GM12801 (cell line): ENCODE data around the gene OSMR.

Source experiments
- TF ChIP-seq, protein P1 (sequence below): IDR thresholded peaks from one replicate; pipeline ENCODE4 v1.5.1; 2011; ENCODE audit warnings: control low read depth; ENCODE audit not compliant: insufficient read length; ENCODE audit errors: extremely low read depth

Gene OSMR

DNA sequence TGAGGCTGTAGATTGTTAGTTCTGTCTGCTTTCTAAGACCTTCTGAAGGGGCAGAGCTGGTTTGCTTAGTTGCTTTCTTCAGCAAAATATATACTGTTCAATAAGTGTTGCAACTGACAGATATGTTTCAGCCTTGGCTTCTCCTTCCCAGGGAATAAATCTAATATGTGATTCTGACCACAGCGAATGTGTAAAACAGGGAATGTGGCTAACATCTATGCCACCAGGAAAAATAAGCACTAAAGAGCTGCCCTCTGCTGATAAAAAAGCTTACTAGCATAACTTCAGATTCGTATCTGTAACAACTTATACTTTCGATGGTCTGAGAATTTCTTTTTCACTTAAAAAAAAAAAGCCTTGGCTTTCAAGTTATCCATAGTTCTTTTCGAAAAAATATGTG lies 13.0 kb upstream of the OSMR start:
- TF ChIP-seq, protein P1, sequence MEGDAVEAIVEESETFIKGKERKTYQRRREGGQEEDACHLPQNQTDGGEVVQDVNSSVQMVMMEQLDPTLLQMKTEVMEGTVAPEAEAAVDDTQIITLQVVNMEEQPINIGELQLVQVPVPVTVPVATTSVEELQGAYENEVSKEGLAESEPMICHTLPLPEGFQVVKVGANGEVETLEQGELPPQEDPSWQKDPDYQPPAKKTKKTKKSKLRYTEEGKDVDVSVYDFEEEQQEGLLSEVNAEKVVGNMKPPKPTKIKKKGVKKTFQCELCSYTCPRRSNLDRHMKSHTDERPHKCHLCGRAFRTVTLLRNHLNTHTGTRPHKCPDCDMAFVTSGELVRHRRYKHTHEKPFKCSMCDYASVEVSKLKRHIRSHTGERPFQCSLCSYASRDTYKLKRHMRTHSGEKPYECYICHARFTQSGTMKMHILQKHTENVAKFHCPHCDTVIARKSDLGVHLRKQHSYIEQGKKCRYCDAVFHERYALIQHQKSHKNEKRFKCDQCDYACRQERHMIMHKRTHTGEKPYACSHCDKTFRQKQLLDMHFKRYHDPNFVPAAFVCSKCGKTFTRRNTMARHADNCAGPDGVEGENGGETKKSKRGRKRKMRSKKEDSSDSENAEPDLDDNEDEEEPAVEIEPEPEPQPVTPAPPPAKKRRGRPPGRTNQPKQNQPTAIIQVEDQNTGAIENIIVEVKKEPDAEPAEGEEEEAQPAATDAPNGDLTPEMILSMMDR: no peak

DNA sequence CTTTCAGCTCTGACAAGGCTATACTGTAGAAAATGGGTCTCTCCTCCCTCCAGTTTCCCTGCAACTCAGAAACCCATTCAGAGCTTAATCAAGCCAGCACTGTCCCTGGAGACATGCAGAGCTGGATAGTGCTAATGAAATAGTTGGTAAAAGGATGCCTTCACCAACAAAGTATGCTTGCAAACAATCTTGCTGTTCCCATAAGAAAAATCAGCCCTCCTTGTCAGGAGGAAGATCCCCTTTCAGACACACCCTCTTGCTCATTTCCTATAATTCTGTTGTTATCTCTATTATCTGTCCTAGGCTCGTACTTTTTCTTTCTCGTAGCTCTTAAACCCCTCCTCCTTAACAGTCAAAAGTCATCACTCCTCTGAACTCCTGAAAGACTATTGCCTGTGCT lies 9.9 kb upstream of the OSMR start:
- TF ChIP-seq, protein P1: no peak

DNA sequence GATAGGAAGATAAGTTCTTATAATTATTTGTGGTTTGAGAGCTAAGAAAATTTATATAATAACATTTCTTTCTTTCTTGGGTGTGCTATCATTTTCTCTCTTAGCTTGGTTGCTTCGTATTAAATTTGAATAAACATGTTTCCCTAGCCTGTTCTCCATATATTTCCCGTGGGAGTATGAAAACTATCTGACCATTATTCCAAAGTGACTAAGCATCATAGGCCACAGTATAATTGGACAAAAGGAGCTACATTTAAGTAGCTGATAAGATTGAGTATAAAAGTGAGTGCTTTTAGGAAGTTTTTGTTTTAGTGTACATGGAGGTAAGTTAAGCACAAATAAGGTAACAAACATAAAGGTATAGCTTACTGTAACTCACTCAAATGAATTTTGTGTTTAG lies 8.4 kb upstream of the OSMR start:
- TF ChIP-seq, protein P1: no peak

DNA sequence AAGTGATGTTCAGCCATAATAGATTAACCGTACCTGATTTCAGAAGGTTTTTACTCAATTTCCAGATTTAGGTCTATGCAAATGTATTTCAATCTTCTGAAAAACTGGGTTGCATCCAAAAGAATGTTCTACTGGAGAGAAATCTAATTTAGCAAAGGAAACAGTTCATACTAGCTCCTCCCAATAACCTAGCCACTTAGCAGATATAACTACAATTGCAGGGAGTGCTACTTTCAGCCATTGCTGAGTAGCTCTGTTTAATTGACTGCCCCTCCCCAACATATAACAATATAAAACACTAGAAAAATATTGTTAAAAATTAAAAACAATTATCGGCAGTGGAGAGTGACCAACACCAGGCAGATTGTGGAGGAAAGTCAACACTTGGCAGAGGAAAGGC lies 7.9 kb upstream of the OSMR start:
- TF ChIP-seq, protein P1: no peak

DNA sequence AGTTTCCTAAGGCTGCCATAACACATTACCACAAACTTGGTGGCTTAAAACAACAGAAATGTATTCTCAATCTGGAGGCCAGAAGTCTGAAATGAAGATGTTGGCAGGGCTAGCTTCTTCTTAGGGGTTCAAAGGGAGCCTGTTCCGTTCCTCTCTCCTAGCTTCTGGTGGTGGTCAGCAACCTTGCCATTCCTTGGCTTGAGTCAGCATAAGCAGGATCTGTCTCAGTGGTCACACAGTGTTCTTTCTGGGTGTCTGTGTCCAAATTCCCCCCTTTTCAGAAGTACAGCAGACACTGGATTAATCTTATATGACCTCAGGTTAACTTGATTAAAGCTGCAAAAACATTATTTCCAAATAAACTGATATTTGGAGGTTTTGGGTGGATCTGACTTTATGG lies 2.1 kb upstream of the OSMR start:
- TF ChIP-seq, protein P1: no peak

DNA sequence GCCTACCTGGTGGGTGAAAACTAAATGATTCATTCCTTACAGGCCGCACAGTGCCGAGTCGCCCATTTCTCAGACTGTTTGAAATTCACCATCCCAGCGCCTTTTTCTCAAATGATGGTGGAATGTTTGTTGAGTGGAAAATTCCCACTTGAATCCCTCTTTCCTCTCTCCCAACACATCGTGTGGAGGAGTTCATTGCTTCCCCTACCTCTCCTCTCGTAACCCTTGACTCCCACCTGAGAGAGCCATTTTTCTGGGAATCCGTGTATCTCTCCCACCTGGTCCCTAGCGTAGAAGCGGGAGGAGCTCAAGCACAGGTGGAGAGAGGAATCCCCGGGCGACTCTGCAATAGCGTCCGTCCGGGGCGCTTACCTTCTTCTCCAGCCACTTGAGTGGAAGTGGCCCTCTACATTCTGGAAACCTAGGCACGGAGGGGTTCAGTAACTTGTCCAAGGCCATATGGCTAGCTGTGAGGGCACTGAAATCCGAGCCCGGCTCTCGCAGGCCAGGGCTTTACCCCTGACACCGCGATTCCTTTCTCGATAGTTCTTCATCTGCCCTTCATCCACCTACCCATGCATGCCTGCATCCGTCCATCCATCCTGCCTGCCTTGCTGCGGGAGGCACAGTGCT lies 683 bp downstream of the OSMR start:
- TF ChIP-seq, protein P1: no peak

DNA sequence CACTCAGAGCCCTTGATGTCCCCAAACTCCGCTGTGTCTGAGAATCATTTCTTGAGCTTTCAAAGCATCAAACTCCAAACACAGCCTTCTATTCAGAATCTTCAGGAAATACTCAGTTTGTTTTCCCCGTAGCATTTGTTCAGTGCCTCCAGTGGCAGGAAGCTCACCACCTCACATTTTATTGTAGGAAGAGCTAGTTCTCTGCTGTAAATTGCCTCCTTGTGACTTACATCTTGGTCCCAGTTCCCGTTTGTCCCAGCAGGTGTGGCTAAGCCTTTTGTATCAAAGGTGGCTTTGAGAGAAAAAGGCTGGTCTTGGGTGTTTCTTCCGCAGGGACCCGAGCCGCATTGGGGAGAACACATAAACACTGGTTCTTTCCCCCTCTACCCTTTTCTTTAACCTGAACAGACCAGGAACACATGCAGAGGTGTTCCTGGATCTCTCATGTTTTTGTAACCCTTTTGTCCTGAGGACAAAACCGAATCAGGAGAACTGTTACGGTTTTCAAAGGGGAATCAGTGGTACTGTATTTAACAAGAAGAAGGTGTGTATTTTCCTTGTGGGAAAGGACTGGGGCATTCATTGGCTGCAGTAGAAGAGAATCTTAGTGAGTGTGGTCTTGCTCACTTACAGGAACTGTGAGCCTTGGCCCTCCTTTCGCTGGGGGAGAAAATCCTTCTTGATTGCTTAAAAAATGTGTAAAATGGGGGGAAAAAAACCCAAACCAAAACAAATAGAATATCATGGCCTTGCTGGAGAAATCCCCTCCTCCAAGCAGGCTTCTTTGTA lies 1.9 kb downstream of the OSMR start:
- TF ChIP-seq, protein P1: no peak
